Brain pericyte (primary cell): ENCODE data around the gene ARSA.
"Not testable (repeated sequence)": the region's sequence is repeated elsewhere in the genome, so short reads cannot be mapped to it uniquely, and the experiment has no call there.

Source experiments
- DNase-seq: peaks from one replicate; pipeline ENCODE4 v3.0.0-alpha.2; 2012; ENCODE audit warnings: low read depth, low spot score

Gene ARSA

GRCh38 chr22:50627642-50628542 is at the start of gene ARSA:
TSS of gene ARSA (minus strand) at chr22:50628152. CDS start at chr22:50627779, 373 bp downstream.
- no peak for DNase-seq

DNA sequence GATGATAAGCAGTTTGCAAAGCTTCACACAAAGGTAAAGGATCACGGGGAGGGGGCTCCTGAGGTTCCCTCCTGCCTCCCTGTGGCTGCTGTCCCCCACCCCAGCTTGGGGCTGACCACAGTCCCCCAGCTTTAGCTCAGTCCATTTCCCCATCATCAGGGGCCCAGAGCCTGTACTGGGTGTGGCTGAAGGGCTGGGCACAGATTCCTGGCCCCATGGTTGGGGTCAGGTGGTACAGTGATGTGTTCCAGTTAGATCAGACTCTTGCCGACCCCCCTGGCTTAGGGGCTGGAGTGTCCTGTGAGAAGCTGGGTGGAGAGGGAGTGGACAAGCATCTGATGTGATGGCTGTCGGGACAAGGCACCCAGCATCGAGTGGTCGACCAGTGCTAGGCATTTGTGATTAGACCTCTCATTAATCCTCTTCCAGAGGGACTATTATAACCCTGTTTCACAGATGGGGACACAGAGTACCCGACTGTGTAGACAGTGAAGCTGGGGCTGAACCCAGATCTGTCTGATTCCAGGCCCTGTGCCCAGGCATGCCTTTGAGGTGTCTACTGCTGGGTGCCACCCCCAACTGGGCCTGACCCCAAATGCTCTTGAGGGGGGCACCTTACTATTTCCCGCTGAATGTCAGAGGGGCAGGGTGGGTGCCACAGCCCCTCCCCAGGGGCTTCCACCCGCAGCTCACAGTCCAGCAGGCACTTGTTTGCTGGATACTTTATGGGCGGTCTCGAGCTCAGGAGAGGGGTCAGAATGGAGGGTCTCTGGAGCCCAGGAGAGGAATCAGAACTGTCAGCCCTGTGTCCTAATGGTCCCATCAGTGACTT is 48.9 kb upstream of the ARSA start:
- no peak for DNase-seq

DNA sequence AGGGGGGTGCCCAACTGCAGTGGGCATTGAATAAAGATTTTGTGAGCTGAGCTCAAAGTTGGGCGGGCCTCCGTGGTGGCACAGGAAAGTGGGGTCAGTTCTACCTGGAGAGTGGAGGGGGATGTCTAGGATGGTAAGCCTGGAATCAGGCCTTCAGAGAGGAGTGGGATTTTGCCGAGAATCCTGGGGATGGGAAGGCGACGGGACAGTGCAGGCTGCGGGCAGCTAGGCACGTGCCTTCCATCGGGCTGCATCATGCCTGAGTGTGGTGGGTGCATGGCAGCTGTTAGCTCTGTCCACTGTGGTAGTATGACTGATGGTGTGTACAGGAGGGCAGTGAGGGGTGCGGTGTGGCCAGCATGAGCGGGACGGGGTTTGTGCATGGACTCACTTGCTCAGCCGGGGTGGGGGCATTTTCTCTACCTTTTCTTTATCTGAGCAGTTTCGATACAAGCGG is 48.3 kb upstream of the ARSA start:
- DNase-seq, result no peak

DNA sequence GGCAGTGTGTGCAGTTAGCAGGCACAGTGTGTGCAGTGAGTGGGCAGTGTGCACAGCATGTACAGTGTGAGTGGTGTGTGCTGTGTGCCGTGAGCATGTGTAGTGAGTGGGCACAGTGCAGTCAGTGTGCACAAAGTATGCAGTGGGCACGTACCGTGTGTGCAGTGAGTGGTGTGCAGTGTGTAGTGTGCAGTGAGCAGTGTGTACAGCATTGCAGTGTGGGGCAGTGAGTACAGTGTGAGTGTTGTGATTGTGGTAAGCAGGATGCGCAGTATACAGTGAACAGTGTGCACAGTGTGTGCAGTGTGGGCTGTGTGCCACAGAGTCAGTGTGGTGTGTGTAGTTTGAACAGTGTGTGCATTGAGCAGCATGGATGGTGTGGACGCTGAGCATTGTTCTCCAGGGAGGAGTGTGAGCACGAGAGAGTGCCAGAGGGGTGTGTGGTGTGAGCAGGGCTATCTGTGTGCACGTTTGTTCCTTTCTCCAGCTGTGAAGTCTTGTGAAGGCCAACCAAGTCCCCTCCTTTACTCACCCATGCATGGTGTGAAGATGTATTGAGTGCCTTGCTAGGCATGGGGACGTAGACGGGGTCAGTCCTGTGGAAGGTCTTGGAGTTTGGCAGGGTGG is 47.7 kb upstream of the ARSA start:
- DNase-seq, result no peak

- no peak for DNase-seq
Measured at GRCh38 chr22:50674606-50675552, 46.9 kb upstream of the ARSA start.

DNA sequence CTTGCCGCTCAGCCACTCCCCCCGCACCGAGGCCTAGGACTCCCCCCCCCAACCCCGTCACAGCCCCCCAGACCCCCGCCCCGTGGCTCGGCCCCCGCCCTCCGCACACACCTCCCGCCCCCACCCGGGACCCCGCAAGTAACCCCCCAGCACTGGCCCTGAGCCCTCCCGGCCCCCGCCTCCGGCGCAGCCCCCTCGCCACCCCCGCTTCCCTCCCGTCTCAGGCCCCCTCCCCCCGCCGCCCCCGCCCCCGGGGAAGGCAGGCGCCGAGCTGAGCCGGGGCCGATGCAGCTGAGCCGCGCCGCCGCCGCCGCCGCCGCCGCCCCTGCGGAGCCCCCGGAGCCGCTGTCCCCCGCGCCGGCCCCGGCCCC is 46.2 kb upstream of the ARSA start:
- DNase-seq, result no peak

DNA sequence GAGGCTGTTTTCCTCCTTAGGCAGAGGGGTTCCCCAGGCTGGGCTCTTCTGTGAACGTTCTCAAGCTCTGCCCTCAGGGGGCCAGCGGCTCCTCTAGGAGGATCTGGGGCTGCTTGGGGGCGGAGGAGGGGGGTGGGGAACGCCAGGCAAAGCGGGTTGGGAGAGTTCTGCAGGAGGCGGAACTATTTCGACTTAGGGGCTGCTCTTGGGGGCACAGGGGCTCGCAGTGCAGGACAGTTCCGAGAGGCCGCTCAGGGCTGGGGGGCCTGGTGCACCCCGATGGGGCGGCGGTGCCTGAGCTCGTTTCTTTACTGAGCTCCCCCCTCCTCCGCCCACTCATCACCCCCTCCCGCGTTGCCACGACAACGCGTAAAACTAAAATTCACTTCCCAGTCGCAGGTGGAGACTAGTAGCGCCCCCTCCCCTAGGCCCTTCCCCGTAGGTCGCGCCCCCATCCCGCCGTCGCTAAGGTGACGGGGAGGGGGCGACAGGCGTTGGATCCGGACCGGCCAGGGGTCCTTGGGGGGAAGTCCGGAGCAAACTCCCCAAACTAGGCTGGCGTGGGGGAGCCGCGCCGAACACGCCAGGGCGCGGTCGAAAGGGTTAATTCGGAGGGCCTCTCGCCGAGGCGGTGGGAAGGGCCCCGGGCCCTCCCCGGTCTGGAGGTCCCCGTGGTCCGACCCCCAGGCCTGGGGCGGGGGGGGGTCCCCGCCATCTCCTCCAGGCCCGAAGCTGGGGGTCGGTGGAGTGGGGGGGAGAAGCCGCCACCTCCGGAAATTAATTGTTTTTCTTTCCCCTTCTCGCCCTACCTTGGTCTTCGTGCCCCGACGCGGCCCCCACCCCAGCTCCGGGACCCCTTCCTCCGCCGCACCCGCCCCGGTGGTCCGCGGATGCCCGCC is 45.5 kb upstream of the ARSA start:
- no peak for DNase-seq

DNA sequence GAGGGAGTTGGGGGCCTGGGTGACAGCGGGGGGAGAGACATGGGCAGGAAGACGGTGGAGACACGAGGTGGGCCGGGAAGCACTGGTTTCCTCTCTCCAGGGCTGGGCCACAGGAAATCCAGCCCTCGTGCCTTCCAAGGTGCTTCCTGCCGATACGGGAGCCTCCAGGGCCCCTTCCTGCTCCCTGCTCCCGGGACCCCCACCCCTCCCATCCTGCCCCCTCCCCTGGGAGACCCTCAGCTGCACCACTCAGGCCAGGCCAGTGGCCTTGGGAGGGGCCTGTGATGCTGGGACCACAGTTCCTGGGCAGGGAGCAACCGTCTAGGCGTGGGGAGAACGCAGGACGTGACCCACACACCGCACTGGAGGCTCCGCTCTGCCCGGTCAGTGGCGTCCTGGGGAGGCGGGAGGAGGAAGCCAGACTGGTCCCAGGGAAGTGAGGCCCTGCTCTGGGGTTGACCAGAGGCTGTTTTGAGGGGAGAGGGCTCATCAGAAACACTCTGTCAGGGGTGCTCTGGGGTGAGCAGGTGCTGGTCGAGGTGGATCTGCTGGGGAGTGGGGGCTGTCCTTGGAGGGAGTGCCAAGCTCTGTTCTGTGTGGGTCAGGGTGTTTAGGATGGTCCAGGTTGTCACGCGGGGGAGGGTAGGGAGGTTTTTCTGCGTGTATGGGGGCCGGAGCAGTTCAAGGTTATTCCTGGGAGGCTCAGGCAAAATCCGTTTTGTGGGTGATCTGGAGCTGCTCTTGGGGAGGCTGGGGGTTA is 44.7 kb upstream of the ARSA start, which contains the start of gene SHANK3:
SHANK3 (plus strand) TSS at position 353 of the 760 bp plus-strand sequence.
- no peak for DNase-seq

DNA sequence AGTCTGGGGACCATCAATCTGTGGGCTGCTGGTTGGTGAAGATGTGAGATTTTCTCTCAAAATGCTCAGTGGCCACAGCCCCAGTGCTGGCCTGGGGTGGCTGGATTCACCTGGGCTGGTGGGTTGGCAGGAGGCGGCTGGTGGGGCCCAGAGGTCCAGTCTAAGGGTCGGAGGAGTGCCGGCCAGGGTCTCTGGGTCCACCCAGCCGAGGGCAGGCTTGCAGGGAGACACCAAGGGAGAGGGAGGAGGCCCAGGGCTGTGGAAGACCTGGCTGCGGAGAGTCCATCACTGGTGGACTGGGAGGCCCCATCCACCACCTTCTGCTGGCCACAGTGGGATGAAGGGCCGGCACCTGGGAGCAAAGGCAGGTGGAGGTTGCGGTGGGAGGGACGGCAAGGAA is 44.1 kb upstream of the ARSA start:
- DNase-seq, result no peak

- no peak for DNase-seq
Measured at GRCh38 chr22:50671641-50672040, 43.7 kb upstream of the ARSA start.

DNA sequence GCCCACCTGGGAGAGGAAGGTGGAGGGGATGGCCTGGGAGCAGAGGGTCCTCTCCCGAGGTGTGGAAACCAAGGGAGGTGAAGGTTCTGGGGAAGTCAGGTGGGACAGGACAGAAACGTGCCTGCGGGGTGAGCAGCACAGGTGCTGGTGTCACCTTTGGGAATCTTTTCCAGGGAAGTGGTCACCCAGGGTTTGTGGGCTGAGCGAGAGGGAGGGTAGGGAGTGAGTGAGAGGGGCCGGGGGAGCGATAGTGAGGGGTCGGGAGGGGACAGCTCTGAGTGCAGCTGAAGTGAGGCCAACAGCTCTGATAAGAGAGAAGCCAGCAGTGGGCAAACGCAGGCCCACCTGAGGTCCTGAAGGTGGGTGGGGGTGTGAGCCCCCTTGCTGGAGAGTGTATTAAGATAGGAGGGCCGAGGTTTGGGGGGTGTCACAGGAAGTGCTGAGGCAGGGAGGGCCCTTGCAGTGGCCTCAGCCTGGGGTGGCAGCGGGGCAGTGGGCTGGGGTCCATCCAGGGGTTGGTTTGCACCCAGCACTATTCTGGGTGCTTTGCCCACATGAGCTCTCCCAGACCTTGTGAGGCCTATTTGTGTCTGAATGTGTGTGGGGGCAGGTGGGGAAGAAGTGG is 43.1 kb upstream of the ARSA start:
- DNase-seq, result no peak

DNA sequence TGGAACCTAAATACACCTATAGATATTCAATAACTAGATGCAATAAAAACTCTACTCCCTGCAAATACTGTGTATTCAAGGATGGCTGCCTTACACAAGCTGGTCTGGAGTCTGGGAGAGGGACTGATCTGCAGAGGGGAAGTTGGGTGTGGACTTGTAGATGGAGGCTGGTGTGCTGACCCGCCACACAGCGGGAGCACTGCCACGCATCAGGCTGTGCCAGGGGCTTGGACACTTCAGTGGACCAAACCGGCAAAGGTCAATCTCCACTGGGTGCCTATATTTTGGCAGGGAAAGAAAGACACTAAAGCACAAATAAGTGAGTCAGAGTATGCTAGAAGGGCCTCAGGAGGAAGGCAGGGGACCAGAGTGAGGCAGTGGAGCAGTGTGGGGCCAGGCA is 42.6 kb upstream of the ARSA start:
- DNase-seq, result no peak

DNA sequence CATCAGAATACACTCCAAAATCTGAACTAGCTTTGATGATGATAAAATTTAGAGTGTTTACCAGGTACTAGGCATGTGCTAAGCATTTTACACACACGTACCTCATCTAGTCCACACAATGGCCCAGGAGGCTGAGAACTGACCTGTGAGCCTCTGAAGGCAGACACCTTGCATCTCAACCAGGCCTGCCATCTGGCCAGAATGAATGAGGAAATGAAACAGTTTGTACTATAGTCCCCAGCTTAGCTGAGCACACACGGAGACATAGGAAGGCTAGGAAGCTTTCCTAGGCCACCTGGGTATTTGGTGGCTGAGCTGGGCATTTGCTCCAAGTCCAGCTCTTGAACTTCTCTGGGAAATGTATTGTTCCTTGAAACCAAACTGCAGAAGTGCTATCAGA is 37.8 kb upstream of the ARSA start:
- DNase-seq, result no peak

GRCh38 chr22:50665212-50665611 is 37.3 kb upstream of the ARSA start:
- no peak for DNase-seq

DNA sequence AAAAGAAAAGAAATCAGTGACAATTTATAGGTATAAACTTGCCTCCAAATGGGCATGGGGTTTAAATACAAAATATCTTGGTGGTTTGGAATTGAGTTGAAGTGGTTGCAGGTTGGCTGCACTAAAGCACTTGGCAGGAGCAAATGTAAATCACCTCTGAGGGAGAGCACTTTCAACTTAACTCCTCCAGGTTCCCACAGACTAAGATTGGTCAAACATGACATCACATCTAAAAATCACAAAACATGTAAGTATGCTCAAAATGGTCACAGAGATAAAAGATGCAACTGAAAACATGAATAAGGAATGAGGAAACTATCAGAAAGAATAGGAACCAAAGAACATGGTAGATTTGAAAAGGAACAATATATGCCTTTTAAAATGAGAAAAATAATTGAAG is 32.4 kb upstream of the ARSA start:
- no peak for DNase-seq

DNA sequence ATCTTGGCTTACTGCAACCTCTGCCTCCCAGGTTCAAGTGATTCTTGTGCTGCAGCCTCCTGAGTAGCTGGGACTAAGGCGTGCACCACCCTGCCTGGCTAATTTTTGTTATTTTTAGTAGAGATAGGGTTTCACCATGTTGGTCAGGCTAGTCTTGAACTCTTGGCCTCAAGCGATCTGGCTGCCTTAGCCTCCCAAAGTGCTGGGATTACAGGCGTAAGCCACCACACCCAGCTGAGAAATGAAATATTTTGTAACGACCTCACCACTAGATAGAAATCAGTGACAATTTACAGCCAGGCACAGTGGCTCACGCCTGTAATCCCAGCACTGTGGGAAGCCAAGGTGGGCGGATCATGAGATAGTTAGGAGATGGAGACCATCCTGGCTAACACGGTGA is 31.8 kb upstream of the ARSA start:
- not testable (repeated sequence) for DNase-seq

DNA sequence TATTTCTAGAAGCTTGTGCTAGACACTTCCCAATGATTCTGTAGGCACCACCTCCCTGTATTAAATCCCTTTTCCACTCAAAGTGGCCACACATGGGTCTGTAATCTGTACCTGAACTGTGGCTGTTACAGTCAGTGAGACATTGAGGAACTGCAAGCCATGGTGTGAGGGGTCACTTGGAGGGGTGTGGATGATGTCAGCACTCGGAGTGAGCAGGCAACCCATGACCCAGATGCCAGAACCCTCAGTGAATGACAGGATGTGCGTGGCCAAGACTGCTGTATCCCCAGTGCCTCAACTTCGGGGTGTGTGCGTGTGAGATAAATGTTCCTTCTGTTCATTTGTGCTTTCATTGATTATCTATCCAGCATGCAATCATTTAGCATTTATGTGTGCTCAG is 30.0 kb upstream of the ARSA start:
- DNase-seq, result no peak

DNA sequence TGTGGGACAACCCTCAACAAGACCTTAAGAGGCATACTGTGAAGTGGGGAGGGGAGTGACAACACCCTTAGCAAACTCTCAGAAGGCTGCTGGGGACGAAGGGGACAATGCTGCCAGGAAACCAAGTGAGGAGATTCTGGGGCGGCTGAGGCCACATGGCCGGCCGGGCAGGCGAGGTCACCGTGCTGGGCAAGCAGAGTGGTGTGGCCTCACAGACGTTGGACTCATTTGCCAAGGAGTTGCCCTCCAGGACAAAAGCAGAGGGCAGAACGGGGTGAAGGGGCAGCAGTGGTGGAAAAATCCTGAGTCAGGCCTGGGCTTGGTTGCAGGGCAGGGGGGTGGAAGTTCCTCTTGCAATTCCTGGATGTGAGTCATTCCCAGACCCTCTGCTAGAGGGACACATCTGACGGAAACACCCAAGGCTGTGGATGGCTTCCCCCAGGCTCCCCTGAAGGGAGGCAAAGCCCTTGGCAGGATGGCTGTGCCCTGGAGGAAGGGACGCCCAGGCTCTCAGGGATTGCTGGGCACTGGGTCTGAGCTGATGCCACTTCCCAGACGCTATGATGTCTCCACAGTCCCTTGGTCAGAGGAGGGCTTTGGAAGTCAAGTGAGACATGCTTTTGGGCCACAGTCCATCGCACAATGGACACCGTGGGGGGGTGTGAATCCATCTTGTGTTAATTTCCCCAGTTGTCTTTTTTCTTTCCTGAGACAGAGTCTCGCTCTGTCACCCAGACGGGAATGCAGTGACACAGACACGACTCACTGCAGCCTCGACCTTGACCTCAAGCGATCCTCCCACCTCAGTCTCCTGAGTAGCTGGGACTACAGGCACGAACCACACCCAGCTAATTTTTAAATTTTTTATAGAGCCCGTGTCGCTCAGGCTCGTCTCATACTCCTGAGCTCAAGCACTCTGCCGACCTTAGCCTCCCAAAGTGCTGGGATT is 28.4 kb upstream of the ARSA start:
- DNase-seq, result no peak
